T1000 (cell line): Measurements from ENCODE around the gene CASP2.
"Not testable (repeated sequence)": the region's sequence is repeated elsewhere in the genome, so short reads cannot be mapped to it uniquely, and the experiment has no call there.

Source experiments
- DNase-seq: peaks from one replicate; lab custom pipeline; 2025; ENCODE audit warnings: mixed read lengths; lab: John Stamatoyannopoulos, UW

The CASP2 gene

DNA sequence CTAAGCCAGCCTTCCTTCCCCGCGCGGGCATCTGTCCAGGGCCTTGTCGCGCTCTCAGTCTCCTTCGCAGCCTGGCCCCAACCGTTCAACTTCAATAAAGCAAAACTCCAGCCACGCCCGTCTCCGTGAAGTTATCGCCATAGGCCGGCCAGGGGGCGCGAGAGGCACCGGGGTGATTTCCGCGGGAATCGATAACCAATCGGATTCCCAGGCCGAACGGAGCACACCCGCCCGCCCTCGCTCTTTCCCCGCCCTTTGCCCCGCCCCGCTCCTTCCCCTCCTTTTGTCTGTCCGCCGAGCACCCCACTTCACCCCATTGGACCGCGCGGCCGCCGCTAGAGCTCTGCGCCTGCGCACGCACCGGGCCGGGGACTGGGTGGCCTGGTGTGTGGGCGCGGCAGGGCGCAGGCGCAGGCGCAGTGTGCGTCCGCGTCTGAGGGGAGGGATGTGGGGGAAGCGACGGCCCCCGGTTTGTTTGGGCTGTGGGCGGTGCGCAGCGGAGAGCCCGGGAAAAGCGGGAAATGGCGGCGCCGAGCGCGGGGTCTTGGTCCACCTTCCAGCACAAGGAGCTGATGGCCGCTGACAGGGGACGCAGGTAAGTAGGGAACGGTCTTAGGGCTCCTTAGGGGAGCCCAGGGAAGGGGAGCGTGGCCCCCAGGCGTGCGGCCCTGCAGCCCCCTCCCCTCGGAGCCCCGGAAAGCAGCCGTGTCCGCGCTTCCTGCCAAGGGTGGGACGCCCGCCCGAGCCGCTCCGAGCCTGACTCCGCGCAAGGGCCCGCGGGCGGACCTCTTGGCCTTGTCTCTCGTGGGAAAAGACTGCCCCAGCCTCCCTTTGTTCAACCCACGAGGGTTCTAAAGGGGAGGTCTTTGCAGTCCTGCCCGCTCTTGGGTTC, at the start of gene CASP2:
TSS of gene CASP2 (plus strand) at position 417 of the 892 bp plus-strand sequence. CDS start at position 522, 105 bp downstream.
- DNase-seq, result peak; percentile 93

DNA sequence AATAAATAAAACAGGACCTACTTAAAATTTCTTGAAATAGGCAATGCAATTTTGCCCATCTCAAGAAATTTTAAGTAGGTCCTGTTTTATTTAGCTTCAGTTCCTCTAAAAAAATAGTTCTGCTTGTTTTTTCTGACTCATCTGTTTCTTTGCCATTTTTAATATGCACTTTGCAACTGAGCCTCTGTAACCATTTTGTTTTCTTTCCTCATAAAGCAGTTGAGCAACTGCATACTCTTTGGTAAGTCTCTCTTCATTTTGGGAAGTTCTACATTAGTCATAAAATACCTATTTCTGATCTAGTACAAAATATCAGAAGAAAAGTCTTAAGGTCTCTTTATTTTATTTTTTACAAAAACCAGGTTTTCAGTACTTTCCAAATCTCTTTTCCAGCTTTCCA, 48.3 kb upstream of the CASP2 start:
- DNase-seq, result no peak

DNA sequence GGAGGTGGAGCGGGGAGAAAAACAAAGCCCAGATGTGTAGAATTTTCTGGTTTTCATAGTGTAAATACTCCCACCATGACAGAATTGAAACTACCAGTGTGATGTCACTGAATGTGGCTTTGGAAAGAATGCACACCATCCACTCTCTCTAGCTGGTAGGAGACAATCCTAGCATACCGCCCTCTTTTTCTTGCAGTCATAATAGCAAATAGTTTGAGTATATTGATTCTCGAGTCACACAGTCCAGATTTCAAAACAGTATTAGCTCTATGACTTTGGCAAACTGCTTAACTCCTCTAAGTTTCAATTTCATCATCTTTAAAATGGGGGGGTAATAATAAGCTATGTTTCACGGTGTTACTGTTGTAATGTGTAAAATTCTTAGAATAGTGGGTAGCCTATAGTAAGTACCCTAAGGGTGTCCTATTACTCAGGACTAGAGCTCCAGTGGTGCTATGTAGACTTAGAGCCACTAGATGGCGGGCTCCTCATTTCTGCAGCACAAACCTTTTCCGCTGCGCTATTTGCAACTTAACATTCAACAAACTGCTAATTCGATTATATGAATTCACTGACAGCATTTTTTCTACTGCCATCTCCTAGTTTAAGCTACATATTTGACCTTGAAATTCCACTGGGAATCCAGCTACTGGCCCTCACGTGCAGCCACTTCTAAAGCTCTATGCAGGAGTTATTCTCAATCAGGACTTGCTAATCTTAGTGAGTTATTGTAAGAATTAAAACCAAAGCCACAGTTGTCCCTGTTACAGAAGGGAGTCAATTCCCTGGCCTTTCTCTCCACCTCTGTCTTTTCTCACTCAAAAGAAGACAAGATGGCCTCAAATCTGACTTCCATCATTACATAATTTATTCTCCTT, 47.6 kb upstream of the CASP2 start:
- DNase-seq, result peak; percentile 25

DNA sequence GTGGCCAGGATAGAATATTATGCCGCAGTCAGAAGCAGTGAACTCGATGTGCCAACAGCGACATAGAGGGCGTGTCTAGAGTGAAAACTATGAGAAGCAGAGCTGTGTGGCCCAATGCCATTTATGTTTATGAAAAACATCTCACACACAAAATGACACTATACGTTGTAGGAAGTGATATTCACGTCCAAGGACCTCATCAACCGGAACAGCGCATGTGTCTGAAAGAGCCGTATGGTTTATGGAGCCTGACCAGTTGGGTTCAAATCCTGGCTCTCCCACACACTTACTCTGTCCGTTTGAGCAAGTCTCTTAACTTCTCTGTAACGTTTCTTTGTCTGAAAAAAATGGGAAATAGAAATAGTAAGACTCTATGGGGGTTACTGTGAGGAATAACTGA, 45.8 kb upstream of the CASP2 start:
- DNase-seq, result no peak

DNA sequence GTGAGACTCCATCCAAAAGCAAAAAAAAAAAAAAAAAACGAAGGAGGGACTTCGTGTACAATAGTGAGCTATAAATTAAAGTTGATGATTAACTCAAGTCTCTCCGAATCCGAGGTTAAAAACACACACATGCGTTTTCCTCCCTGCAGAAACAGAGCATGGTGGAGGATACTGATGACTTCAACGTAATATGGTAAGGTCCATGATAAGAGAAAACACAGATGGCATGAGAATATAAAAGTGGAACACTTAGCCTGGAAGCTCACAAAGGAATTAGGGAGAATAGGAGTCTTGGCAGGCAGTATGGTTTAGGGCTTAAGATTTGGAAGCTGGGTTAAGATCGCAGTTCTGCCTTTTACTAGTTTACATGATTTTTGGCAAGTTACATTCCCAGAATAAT, 45.0 kb upstream of the CASP2 start:
- DNase-seq, result no peak

DNA sequence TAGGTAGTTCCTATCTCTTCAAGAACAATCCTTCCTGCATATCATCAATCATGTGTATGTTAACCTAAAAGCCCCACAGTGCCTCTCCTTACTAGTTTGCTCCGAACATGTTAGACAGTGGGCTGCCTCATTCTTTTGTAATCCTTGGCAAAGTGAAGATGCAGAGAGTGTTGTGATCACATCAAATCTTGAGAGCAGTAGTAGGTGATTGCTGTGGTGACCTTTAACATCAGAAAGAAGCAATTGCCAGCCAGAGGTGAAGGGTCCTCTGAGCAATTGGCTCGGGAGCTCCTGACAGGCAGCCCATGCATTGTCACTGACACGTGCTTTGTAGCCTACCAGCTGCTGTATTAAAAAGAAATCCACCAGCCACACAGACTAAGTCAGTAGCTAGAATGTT, 44.5 kb upstream of the CASP2 start:
- no peak for DNase-seq

DNA sequence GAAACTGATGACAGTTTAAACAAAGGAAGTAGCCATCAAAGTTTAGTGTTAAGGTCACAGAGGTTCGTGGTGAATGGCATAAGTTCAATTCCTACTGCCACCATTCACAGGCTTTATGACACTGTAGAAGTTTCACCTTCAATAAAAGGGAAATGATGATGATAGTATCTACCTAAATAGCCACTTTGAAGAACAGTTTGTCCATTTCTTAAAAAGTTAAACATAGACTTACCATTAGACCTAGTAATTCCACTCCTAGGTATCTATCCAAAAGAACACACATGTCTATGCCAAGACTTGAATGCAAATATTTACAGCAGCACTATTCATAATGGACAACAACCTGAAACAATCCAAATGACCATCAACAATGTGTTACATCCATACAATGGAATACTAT, 43.8 kb upstream of the CASP2 start:
- no peak for DNase-seq

DNA sequence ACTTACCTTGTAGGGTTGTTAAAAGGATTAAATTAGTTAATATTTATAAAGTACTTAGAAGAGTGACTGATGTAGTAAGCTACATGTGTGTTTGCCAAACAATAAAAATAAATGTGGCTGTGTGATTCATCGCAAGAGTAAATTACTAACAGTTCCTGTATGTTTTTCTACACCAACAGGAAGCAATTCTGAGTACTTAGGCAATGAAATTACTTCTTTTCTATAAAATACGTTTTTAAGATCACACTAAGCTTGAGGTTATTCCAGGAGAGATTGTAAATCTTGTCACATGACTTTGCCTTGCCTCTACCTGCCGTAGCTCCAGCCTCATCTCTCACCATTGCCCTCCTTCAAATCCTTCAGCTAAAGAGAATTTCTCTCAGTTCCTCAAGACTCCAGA, 43.0 kb upstream of the CASP2 start:
- no peak for DNase-seq

DNA sequence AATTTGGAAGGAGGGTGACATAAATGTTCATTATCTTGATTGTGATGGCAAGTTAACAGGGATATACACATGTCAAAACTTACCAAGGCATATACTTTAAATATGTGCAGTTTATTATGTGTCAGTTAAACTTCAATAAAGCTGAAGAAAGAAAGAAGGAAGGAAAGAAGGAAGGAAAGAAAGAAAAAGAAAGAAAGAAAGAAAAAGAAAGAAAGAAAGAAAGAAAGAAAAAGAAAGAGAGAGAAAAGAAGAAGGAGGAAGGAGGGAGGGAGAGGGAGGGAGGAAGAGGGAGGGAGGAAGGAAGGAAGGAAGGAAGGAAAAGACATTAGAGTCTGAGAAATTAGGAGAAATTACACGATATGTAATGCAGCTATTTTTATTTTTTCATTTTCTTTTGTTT, 40.8 kb upstream of the CASP2 start:
- no peak for DNase-seq

DNA sequence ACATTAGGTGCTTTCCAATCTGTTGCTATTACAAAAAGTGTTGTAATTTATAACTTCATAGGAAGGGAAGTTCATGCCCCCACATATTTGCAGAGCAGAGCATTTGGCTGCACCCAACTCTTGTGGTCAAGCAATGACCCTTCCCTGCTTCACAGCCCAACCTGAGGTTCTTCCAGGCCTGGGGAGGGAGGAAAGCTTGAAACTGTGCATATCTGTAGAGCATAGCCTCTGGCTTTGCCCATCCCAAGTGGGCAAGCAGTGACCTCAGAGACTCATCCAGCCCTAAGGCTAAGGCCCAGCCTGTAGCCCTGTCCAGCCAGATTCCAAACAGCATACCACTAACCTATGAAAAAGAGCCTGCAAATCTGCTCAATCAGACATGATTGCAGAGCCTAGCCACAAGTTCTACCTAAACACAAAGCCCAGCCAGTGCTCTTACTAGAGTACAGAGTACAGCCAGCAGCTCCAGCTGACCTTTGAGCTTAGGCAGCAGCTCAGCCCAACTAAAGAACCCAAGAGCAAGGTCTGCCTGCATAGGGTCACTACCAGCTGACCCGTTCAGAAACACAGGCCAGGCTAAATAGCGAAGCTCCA, 39.3 kb upstream of the CASP2 start:
- no peak for DNase-seq

DNA sequence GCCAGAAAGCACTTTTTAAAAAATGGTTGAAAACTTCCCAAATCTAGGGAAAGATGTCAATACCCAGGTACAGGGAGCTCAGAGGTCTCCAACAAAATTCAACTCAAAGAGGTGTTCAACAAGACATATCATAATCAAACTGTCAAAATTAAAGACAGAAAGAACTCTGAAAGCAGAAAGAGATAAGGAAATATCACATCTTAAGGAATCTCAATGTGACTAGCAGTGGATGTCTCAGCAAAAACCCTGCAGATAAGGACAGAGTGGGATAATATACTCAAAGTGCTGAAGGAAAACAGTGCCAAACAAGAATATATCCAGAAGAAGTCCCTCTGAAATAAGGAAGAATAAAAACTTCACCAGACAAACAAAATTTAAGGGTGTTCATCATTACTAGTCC, 38.0 kb upstream of the CASP2 start:
- DNase-seq, result no peak

DNA sequence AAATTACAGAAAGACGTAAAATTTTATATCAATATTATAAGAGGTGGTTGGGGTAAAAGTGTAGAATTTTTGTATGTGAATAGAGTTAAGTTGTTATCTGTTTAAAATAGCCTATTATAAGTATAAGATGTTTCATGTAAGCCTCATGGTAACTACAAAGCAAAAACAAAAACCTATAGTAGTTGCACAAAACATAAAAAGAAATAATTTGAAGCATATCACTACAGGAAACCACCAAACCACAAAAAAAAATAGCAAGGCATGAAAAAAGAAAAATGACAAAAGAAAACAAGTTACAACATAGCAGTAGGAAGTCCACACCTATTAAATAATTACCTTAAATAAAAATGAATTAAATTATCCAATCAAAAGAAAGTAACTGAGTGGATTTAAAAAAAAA, 37.3 kb upstream of the CASP2 start:
- no peak for DNase-seq

DNA sequence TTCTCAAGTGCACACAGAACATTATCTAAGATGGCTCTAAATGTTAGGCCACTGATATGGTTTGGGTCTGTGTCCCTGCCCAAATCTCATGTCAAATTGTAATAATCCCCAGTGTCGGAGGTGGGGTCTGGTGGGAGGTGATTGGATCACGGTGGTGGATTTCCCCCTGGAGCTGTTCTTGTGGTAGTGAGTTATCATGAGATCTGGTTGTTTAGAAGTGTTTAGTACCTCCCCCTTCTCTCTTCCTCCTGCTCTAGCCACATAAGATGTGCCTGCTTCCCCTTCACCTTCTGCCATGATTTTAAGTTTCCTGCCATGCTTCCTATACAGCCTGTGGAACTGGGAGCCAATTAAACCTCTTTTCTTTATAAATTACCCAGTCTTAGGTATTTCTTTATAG, 36.1 kb upstream of the CASP2 start:
- no peak for DNase-seq

DNA sequence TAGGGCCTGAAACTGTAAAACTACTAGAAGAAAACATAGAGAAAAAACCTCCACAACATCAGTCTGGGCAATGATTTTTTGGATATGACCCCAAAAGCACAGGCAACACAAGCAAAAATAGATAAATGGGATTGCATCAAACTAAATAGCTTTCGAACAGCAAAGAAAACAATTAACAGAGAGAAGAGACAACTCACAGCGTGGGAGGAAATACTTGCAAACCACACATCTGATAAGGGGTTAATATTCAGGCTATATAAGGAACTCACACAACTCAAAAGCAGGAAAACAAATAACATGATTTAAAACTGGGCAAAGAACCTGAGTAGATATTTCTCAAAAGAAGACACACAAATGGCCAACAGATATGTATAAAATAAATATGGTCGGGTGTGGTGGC, 32.6 kb upstream of the CASP2 start:
- no peak for DNase-seq

DNA sequence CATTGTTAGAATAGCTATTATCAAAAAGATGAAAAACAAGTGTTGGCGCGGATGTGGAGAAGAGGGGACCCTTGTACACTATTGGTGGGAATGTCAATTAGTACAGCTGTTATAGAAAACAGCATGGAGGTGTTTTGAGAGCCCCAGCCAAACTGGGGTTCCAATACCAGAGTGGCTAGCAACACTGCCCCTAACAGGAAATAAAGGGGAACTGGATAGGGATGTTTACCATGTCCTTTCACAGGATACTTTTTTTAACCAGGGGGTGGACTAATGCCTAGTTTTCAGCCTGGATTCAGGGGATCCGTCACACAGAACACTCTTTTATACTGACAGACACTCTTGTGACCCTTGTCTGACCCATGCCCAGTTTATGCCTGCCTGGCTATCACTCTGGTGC, 31.8 kb upstream of the CASP2 start:
- DNase-seq, result no peak

DNA sequence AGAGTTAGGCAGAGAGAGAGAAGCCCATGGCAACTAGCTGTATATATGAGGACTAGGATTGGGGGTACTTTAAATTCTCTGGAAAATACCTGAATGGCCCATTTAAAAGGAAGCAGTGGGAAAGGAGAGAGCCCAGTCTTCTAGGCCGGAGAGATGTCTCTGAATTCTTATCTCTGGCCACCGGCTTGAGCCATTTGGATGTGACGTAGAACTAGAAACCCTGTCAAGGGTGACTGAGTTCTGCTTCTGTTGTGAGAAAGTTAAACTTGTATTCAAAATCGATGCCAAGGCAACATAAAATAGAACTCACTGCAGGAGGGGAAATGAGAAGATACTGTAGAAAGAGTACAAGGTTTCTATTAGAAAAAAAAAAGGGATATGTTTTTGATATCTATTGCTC, 31.2 kb upstream of the CASP2 start:
- DNase-seq, result no peak

DNA sequence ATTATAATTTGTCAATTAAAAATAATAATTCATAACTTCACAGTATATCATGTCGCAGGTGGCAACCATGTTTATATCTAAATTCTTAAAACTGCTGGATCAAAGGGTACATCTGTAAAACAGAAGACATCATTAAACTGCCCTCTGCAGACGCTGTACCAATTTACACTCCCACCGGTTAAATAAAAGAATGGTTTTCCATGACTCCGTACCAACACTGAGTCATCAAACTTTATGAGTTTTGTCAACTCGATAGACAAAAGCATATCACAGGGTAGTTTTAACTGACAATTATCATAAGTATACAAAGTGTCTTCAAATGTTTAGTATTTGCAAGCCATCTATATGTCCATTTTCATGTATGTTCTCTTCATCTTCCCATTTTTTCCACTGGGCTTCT, 30.6 kb upstream of the CASP2 start:
- no peak for DNase-seq

DNA sequence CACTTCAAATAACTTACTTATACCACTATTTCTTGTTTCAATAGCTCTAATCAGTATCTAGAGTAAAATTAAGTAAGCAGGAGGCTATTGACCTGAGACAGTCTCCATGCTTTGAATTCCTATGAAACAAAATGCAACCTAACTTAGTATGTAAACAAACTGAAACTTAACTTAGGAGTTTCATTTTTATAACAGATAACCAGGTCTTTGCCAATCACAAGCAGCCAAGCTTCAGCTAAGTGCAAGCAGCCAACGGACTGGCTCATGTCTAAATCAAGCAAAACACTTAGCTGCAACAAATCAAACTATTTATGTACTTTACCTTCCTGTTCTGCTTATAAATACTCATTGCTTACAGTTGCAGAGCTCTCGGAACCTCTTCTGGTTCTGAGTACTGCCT, 29.3 kb upstream of the CASP2 start:
- DNase-seq, result no peak

DNA sequence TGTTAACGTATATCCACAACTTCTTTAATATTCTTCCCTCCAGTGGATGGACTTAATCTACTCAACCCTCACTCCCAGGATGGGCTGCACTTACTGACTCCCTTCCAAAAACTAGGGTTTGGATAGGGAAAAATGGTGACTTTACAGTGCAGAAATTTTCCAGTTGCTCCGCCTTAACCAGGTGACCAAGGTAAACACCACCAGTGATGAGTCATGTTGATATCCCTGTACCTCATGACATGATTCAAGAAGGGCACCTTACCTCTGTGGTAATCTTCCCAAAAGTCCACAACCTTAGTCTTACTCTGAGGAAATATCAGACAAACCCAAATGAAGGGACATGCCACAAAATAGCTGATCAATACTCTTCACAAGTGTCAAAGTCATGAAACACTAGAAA, 28.4 kb upstream of the CASP2 start:
- no peak for DNase-seq

DNA sequence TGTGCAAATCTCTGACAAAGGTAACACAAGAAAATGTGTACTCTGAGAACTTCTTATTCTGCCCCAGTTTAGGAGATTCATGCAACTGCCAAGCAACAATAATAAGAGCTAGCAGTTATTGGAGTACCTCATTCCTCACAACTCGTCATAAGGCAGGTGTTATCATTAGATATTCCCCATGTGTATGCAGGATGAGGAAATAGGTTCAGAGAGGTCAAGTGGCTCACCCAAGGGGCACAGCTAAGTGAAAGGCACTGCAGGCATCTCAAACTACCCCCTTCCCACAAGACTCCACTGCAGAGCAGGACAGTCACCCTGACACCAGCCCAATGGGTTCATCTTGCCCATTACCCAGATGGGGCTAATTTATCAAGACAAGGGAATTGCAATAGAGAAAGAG, 26.2 kb upstream of the CASP2 start:
- DNase-seq, result no peak

DNA sequence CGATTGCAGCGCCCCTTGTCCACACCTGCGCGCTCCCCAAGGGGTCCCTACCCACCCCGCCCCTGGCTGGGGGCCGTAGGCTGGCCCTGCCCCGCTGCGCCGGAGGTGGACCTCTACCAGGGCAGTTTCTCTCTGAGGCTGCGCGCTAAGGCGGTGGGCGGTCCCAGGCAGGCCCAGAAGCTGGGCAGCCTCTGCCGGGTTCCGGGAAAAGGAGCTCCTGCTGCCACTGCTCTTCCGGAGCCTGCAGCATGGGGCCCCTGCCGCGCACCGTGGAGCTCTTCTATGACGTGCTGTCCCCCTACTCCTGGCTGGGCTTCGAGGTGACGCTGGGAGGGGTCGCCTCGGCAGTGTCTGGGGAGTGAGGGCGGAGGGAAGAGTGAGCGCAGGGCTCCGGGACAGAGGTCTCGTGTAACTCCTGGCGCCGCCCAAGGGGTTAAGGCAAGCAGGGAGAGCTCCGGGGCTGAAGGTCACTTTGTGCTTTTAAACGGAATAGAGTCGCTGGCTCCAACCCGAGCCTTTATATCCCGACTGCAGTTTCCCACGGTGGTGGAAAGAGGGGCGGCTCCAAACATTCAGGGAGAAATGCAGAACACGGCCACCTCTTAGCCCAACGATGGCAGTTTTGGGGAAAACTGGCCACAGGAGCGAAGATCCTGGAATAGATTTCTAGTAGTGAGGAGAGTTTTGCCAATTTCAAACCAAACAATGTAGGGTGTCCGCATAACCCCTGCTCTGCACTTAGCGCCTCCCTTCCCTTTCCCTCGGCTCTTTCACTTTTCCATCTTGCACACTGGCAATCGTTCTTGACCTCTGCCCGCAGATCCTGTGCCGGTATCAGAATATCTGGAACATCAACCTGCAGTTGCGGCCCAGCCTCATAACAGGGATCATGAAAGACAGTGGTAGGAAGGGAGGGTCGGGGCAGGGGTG, 24.6 kb upstream of the CASP2 start, which contains the start of gene GSTK1:
TSS of gene GSTK1 (plus strand) at position 176 of the 930 bp plus-strand sequence. CDS start at position 249, 73 bp downstream.
- DNase-seq, result peak; percentile 36

DNA sequence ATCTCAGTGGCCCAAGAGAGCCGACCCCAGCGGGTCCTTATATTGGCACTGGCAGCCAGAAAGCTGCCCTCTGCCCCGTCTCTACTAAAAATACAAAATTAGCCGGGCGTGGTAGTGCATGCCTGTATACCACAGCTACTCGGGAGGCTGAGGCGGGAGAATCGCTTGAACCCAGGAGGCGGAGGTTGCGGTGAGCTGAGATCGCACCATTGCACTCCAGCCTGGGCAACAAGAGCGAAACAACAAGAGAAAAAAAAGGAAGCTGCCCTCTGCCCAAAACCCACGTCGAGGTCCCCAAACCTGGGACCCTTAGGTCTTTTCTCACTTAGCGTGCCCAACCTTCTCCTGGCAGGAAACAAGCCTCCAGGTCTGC, 24.0 kb upstream of the CASP2 start:
- DNase-seq, result not testable (repeated sequence)
